HepG2 (cell line): ENCODE results near the gene RAB17.

Source experiments
- E2F5 ChIP-seq: sonication (generic); formaldehyde crosslinking; conservative IDR thresholded peaks from 2 replicates; pipeline ENCODE4 v1.4.0; 2020; ENCODE audit warnings: missing genetic modification reagents
- GABPA ChIP-seq, 2 experiments: IDR thresholded peaks; 2 replicates each; pipeline ENCODE4 v1.6.1; 2011 to 2016; ENCODE audit warnings: low read depth in 2 of 2, low read length in 1 of 2, missing biosample characterization in 1 of 2, missing genetic modification characterization in 1 of 2
- KDM1A ChIP-seq: IDR thresholded peaks from 2 replicates; pipeline ENCODE4 v1.6.1; 2016; ENCODE audit warnings: missing compliant biosample characterization
- REXO4 ChIP-seq: sonication (generic); formaldehyde crosslinking; IDR thresholded peaks from 2 replicates; pipeline ENCODE4 v1.8.0; 2022; ENCODE audit warnings: missing genetic modification reagents, mild to moderate bottlenecking, borderline replicate concordance
- TCF7L2 ChIP-seq: IDR thresholded peaks from 2 replicates; pipeline ENCODE4 v1.6.1; 2011; ENCODE audit warnings: mild to moderate bottlenecking, low read depth, low read length, moderate library complexity
- TFE3 ChIP-seq: IDR thresholded peaks from 2 replicates; pipeline ENCODE4 v1.6.1; 2016
- ZBTB10 ChIP-seq: sonication (generic); formaldehyde crosslinking; IDR thresholded peaks from 2 replicates; pipeline ENCODE4 v1.4.0; 2020; ENCODE audit warnings: missing genetic modification reagents, borderline replicate concordance
- ZBTB38 ChIP-seq: sonication (generic); formaldehyde crosslinking; IDR thresholded peaks from 2 replicates; pipeline ENCODE4 v1.5.1; 2020; ENCODE audit warnings: mild to moderate bottlenecking, missing genetic modification reagents

- no peak for TF ChIP-seq ZBTB10 (CRISPR knock-in tag)
- TF ChIP-seq E2F5 (CRISPR knock-in tag): no peak
- TF ChIP-seq TFE3 (CRISPR knock-in tag): no peak
- no peak for TF ChIP-seq KDM1A (CRISPR knock-in tag)
- TF ChIP-seq GABPA (IDR thresholded peaks at IDR 0.05; ENCODE audit: low read depth, low read length): no peak
- no peak for TF ChIP-seq GABPA (CRISPR knock-in tag; IDR thresholded peaks at IDR 0.05; ENCODE audit: low read depth)
- no peak for TF ChIP-seq TCF7L2
- no peak for TF ChIP-seq REXO4
- TF ChIP-seq ZBTB38 (CRISPR knock-in tag): no peak
These were observed 51.6 kb downstream of the RAB17 start for GRCh38 chr2:237538901-237539300.
